SK-N-DZ (cell line): ENCODE data around the gene TUT4.

Experiments used
- DNase-seq: peaks from one replicate; pipeline ENCODE4 v3.0.0-alpha.2; 2015; ENCODE audit warnings: low spot score

Gene TUT4

GRCh38 chr1:52404116-52404974 is 148.5 kb downstream of the TUT4 start, which contains the start of the genes ORC1 and PRPF38A:
Gene ORC1 (minus strand): TSS chr1:52404423. CDS start chr1:52402223, 2,200 bp downstream.
Gene PRPF38A (plus strand): TSS chr1:52404602. CDS start chr1:52404750, 148 bp downstream.
- peak; percentile 96 for DNase-seq

DNA sequence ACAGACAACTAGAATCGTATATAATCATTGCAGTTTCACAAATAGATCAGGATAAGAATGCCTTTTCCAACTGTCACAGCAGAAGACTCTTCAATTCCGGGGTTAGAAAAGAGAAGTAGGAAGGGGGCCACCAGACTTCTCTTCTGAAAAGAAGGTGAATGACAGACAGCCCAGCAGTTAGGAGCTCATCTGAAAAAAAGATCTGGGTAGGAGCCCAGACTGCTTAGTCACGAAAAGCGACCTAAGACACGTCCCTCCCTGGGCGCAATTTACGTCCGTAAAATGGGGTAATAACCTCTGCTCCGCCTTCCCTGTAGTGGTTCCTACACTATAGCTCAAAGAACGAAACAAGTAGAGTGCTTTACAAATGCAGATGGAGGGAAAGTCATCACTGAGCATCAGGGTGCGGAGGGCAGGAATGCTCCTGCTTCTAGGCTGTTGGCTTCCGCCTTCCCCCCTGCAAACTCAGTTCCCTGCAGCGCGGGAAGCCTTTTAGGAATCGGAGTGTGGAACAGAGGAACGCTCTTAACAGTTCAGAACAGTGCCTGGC is 149.3 kb downstream of the TUT4 start:
- peak; percentile 11 for DNase-seq

DNA sequence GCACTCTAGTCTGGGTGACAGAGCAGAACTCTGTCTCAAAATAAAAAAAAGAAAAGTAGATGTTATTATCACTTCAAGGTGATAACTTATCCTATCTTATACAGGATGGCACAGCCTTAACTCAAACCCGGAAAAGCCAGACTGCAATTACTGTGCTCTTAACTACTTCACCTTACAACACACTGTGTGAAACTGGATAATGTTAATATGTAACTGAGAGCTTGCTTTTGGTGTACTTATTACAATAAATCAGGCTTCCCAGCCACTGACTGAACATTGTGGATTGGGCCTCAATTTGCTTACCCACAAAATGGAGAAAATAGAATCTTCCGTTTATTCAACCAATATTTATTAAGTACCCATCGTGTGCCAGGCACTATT is 150.0 kb downstream of the TUT4 start:
- no peak for DNase-seq

DNA sequence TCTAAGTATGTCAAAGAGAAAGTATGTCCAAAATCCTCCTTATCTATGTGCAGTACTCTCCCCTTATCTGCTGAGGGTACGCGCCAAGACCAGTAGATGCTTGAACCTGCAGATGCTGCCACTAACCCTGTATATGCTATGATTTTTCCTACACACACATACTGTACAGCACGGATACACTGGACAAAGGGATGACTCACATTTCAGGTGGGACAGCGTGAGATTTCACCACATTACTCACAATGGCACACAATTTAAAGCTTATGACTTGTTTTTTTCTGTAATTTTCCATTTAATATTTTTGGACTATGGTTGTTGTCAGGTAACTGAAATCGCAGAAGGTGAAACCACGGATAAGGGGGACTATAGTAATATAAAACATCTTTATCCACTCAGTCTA is 152.8 kb downstream of the TUT4 start:
- no peak for DNase-seq

- no peak for DNase-seq
These were observed 153.3 kb downstream of the TUT4 start for GRCh38 chr1:52399629-52400028.

- no peak for DNase-seq
These were observed 159.7 kb downstream of the TUT4 start for GRCh38 chr1:52393174-52393573.

DNA sequence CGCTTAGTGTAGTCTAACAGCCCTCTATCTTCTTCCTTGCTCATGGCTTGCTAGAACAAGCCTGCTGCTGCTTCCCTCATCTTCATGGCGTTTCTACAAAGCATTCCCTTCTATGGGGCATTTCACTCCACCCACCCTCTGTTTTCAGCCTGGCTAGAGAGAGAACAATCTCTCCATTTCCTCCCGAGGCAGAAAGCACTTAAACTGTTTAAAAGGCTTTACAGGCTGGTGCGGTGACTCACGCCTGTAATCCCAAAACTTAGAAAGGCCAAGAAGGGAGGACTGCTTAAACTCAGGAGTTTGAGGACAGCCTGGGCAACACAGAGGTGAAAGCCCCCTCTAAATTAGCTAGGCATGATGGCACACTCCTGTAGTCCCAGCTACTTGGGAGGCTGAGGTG is 166.4 kb downstream of the TUT4 start:
- DNase-seq, result no peak

- DNase-seq, result no peak
These were observed 167.5 kb downstream of the TUT4 start for GRCh38 chr1:52385376-52385775.
